Measurements from ENCODE around the gene AMT.
A peak's percentile ranks its signal among the peaks of the same experiment; 100 is the strongest.
"Not testable (repeated sequence)": the region's sequence is repeated elsewhere in the genome, so short reads cannot be mapped to it uniquely, and the experiment has no call there.

The AMT gene

GRCh38 chr3:49421890-49422378 lies 339 bp downstream of the AMT start:
- no peak for FAIRE-seq

GRCh38 chr3:49417516-49418120 lies 4.7 kb downstream of the AMT start:
- no peak for FAIRE-seq

DNA sequence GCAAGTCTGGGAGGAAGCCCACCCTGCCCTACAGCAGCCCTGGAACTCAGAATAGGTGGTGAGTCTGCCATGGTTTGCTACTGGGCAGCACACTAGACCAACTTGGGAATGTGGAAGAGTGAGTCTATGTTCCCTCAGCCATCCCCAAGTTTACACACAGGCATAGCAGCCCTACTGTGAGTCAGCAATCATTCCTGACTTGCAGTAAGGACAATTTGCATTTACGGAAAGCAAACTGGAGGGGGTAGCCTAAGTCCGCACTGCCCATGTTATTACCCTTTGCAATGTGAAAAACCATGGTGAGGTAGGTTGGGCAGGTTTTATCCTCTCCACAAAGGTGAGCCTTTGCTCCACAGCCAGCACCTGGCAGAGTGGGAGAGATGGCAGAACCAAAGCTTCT lies 5.4 kb downstream of the AMT start:
- no peak for FAIRE-seq

- FAIRE-seq, result no peak
Measured at GRCh38 chr3:49415931-49416601, 6.2 kb downstream of the AMT start.

GRCh38 chr3:49414753-49415152 lies 7.5 kb downstream of the AMT start:
- FAIRE-seq, result no peak

- no peak for FAIRE-seq
Measured at GRCh38 chr3:49413338-49413734, 8.9 kb downstream of the AMT start.

DNA sequence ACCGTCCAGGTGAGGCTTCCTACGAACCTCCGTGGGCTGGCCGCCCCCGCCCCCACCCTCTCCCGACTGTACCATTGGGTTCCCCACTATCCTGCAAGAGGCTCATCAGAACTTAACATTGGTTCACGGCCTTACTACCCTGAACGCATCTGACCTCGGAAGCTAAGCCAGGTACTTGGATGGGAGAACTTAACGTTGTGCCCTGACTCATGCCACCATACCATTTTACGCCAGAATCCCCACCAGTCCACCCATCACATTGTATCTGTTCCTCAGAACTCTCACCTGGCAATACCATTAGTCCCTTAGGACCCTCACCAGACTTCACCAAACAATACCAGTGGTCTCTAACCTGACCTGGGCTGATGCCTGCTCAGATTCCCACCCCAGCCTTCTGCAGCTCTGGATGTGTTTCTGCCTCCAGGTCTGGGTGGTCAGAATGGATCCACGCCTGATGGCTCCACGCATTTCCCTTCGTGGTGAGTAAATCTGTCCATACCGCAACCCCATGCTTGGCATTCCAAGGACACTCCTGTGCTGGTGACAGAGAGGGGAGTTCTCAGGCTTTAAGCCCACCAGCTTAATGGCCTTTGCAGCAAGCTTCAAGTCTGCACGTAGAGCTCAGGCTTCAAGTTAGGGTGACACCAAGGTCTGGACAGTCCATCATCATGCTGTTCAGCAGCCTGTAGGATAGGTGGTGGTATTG lies 9.5 kb downstream of the AMT start:
- FAIRE-seq, result no peak

DNA sequence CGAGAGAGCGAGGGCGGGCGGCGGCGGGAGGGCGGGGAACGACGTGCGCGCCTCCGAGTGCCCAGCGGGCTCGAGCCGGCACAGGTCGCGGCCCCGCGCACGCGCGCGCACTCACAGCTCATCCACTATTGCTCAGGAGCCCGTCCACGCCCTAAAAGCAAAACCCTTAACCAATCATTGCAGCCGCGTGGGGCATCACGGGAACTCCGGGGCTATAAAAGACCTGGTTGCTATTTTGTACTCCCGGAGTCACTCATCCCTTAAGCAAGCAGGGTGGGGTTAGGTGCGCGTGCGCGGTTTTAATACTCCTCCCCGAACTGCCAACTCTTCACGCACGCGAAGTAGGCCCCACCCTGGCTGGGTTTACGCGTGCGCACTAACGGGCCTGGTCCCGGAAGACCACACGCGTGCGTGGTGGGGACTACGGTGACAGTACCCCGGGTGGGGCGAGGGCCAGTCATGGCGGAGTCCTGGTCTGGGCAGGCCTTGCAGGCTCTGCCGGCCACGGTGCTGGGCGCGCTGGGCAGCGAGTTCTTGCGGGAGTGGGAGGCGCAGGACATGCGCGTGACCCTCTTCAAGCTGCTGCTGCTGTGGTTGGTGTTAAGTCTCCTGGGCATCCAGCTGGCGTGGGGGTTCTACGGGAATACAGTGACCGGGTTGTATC lies 10.2 kb downstream of the AMT start, which contains the start of the genes RHOA and TCTA:
RHOA (minus strand) TSS at position 9 of the 664 bp plus-strand sequence. CDS start 36,387 bp downstream, outside the sequence.
TCTA (plus strand) TSS at position 456 of the 664 bp plus-strand sequence; CDS start at position 460, 4 bp downstream.
- FAIRE-seq, result peak; percentile 96

GRCh38 chr3:49411535-49411967 lies 10.7 kb downstream of the AMT start:
- FAIRE-seq, result no peak

- no peak for FAIRE-seq
Measured at GRCh38 chr3:49410846-49411534, 11.3 kb downstream of the AMT start.

- no peak for FAIRE-seq
Measured at GRCh38 chr3:49410066-49410845, 12.0 kb downstream of the AMT start.

- no peak for FAIRE-seq
Measured at GRCh38 chr3:49406571-49407565, 15.4 kb downstream of the AMT start.

GRCh38 chr3:49405570-49405969 lies 16.7 kb downstream of the AMT start:
- not testable (repeated sequence) for FAIRE-seq

DNA sequence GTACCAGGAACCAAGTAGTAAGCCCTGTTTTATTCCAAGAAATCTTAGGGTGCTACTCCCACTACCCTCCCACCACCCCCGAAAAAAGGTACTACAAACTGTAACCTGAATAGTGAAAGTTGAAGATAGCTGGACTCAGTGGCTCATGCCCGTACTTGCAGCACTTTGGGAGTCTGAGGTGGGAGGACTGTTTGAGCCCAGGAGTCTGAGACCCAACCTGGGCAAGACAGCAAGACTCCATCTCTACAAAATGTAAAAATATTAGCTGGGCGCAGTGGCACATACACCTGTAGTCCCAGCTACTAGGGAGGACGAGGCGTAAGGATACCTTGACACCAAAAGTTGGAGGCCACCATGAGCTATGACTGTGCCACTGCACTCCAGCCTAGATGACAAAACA lies 18.4 kb downstream of the AMT start:
- FAIRE-seq, result no peak

- FAIRE-seq, result no peak
Measured at GRCh38 chr3:49401766-49402165, 20.5 kb downstream of the AMT start.

- FAIRE-seq, result no peak
Measured at GRCh38 chr3:49399461-49399860, 22.8 kb downstream of the AMT start.

DNA sequence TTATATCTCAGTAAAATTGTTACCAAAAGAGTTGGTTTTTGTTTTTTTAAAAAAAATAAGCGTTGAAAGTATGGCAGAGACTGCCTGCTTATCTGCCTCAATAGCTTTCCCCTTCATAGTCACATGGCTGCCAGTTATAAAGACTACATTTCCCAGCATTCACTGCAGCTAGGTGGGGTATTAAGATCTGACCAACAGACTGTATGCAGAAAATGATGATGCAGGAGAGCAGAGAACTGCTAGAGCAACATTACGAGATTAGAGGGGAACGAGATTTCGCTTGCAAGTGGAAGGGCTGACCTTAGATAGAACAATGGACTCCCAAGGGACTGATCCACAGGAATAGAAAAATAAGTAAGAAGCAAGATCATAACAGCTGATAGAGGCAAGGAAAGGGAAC lies 24.8 kb downstream of the AMT start:
- no peak for FAIRE-seq

GRCh38 chr3:49391310-49391709 lies 31.0 kb downstream of the AMT start:
- FAIRE-seq, result not testable (repeated sequence)

- no peak for FAIRE-seq
Measured at GRCh38 chr3:49389297-49389696, 33.0 kb downstream of the AMT start.

- no peak for FAIRE-seq
Measured at GRCh38 chr3:49388289-49388820, 33.9 kb downstream of the AMT start.

Measured in G401.6 (cell line).